H1 (cell line): Measurements from ENCODE around the gene LAMC1. TPM values are rescaled to one million over a fixed set of nuclear protein-coding genes. Genes with fewer than 3 reads are reported as not detected.

Experiments used
- CTCF ChIA-PET: fragments of 300-600 bp; sonication (Branson Sonifier 250); formaldehyde crosslinking; loops from one replicate; lab custom pipeline; 2021; ENCODE audit not compliant: partially characterized antibody; lab: Charles Lee
- POLR2A ChIA-PET: fragments of 300-600 bp; sonication (Branson Sonifier 250); formaldehyde crosslinking; loops from one replicate; lab custom pipeline; 2021; ENCODE audit warnings: inconsistent platforms; ENCODE audit not compliant: partially characterized antibody; lab: Charles Lee
- DNase-seq, 2 experiments: peaks; one replicate each; pipeline versions ENCODE4 v3.0.0 to v3.0.0-alpha.2; 2010 to 2022; ENCODE audit warnings: low spot score in 2 of 2, low read depth in 1 of 2, mixed read lengths in 1 of 2
- FAIRE-seq: peaks from 2 replicates; lab custom pipeline; 2011; peaks lifted over from hg19 to GRCh38; lab: Jason Lieb, UNC
- H2AFZ ChIP-seq: 2 replicates; pipeline ENCODE4 v1.8.1; 2012; ENCODE audit warnings: low read length, inconsistent platforms
- H2AK5ac ChIP-seq: 2 replicates; pipeline ENCODE4 v1.6.1; 2013; ENCODE audit warnings: low read depth, low read length
- H2BK120ac ChIP-seq: replicated peaks from 2 replicates; pipeline ENCODE3; 2013; ENCODE audit warnings: low read depth, low read length, inconsistent platforms
- H2BK12ac ChIP-seq: 2 replicates; pipeline ENCODE4 v1.6.1; 2013; ENCODE audit warnings: low read depth, low read length
- H2BK15ac ChIP-seq: 2 replicates; pipeline ENCODE4 v1.6.1; 2013; ENCODE audit warnings: low read length
- H2BK20ac ChIP-seq: 2 replicates; pipeline ENCODE4 v1.6.1; 2013; ENCODE audit warnings: low read length
- H2BK5ac ChIP-seq: 2 replicates; pipeline ENCODE4 v1.6.1; 2013; ENCODE audit warnings: low read depth, low read length
- H3K14ac ChIP-seq: 2 replicates; pipeline ENCODE4 v1.6.1; 2013; ENCODE audit warnings: inconsistent platforms; ENCODE audit not compliant: insufficient read length
- H3K18ac ChIP-seq: 2 replicates; pipeline ENCODE4 v1.6.1; 2013; ENCODE audit warnings: low read length; ENCODE audit errors: extremely low read depth
- H3K23ac ChIP-seq: 2 replicates; pipeline ENCODE4 v1.6.1; 2013; ENCODE audit warnings: inconsistent platforms; ENCODE audit not compliant: insufficient read length
- H3K23me2 ChIP-seq: 2 replicates; pipeline ENCODE4 v1.6.1; 2013; ENCODE audit warnings: low read depth, low read length
- H3K27ac ChIP-seq: 2 replicates; pipeline ENCODE4 v1.6.1; 2011; ENCODE audit warnings: low read depth, low read length, inconsistent platforms
- H3K27me3 ChIP-seq, 4 experiments: replicated peaks in 1 of 4; 1 replicate in 1 of 4; 2 replicates in 3 of 4; pipeline versions ENCODE4 v1.6.1 to v1.8.1; 2011 to 2013; ENCODE audit warnings: low read length in 3 of 4, mild to moderate bottlenecking in 3 of 4, inconsistent platforms in 2 of 4, mixed read lengths in 2 of 4, moderate library complexity in 1 of 4; ENCODE audit not compliant: control insufficient read depth in 3 of 4, insufficient read depth in 3 of 4; ENCODE audit errors: extremely low read depth in 1 of 4
- H3K36me3 ChIP-seq, 4 experiments: 2 replicates each; pipeline versions ENCODE4 v1.6.1 to v1.8.1; 2011 to 2013; ENCODE audit warnings: mild to moderate bottlenecking in 4 of 4, low read length in 3 of 4, moderate library complexity in 2 of 4, control low read depth in 1 of 4, inconsistent platforms in 1 of 4; ENCODE audit not compliant: insufficient read depth in 4 of 4, control insufficient read depth in 2 of 4
- H3K4ac ChIP-seq: replicated peaks from 2 replicates; pipeline ENCODE3; 2013; ENCODE audit warnings: low read length, low read depth, mixed read lengths, inconsistent platforms; ENCODE audit not compliant: insufficient read length
- H3K4me1 ChIP-seq, 4 experiments: replicated peaks in 1 of 4; 1 replicate in 1 of 4; 2 replicates in 3 of 4; pipeline versions ENCODE4 v1.6.1 to v1.8.1; 2011 to 2013; ENCODE audit warnings: low read length in 3 of 4, inconsistent platforms in 2 of 4, mixed read lengths in 1 of 4; ENCODE audit not compliant: insufficient read depth in 4 of 4, control insufficient read depth in 3 of 4
- H3K4me2 ChIP-seq, 2 experiments: 2 replicates each; pipeline versions ENCODE4 v1.6.1 to v1.8.1; 2011 to 2013; ENCODE audit warnings: low read depth in 2 of 2, low read length in 2 of 2, control low read depth in 1 of 2, inconsistent platforms in 1 of 2, mild to moderate bottlenecking in 1 of 2; ENCODE audit not compliant: insufficient read depth in 1 of 2
- H3K4me3 ChIP-seq, 4 experiments: fragments of 200-600, 300-600 bp in 1 of 4; sonication (generic), shearing (Covaris generic), sonication (Bioruptor Twin) in 1 of 4; 2 replicates each; pipeline versions ENCODE4 v1.5.1 to v1.8.1; 2011 to 2016; ENCODE audit warnings: low read length in 4 of 4, low read depth in 3 of 4, control low read depth in 2 of 4, inconsistent platforms in 2 of 4, mild to moderate bottlenecking in 2 of 4, mixed read lengths in 1 of 4, moderate library complexity in 1 of 4; ENCODE audit not compliant: insufficient read depth in 2 of 4; ENCODE audit errors: extremely low read depth in 1 of 4
- H3K56ac ChIP-seq: replicated peaks from 2 replicates; pipeline ENCODE3; 2013; ENCODE audit warnings: low read depth, mild to moderate bottlenecking, mixed read lengths, low read length, inconsistent platforms; ENCODE audit not compliant: insufficient read length
- H3K79me1 ChIP-seq: 2 replicates; pipeline ENCODE4 v1.6.1; 2013; ENCODE audit warnings: low read depth, low read length, control low read depth
- H3K79me2 ChIP-seq, 2 experiments: 2 replicates each; pipeline versions ENCODE4 v1.6.1 to v1.8.1; 2012 to 2013; ENCODE audit warnings: low read length in 2 of 2, mild to moderate bottlenecking in 2 of 2, inconsistent platforms in 1 of 2; ENCODE audit not compliant: insufficient read depth in 2 of 2, control insufficient read depth in 1 of 2
- H3K9ac ChIP-seq, 4 experiments: replicated peaks in 1 of 4; 1 replicate in 1 of 4; 2 replicates in 3 of 4; pipeline versions ENCODE4 v1.6.1 to v1.8.1; 2011 to 2013; ENCODE audit warnings: low read depth in 3 of 4, low read length in 3 of 4, control low read depth in 2 of 4, mild to moderate bottlenecking in 2 of 4, moderate library complexity in 2 of 4, inconsistent platforms in 1 of 4; ENCODE audit errors: extremely low read depth in 1 of 4
- H3K9me3 ChIP-seq, 2 experiments: 2 replicates each; pipeline versions ENCODE4 v1.6.1 to v1.8.1; 2012 to 2013; ENCODE audit warnings: mild to moderate bottlenecking in 2 of 2, moderate library complexity in 2 of 2, control low read depth in 1 of 2, inconsistent platforms in 1 of 2, low read depth in 1 of 2, low read length in 1 of 2, mixed read lengths in 1 of 2; ENCODE audit not compliant: insufficient read depth in 2 of 2
- H4K20me1 ChIP-seq, 2 experiments: replicated peaks in 1 of 2; 2 replicates each; pipeline versions ENCODE3 to v1.8.1; 2011 to 2013; ENCODE audit warnings: inconsistent platforms in 2 of 2, low read length in 2 of 2, mild to moderate bottlenecking in 1 of 2; ENCODE audit not compliant: insufficient read depth in 2 of 2, control insufficient read depth in 1 of 2
- H4K5ac ChIP-seq: 2 replicates; pipeline ENCODE4 v1.6.1; 2013; ENCODE audit warnings: low read length, low read depth, mixed read lengths, inconsistent platforms; ENCODE audit not compliant: insufficient read length
- H4K8ac ChIP-seq: 2 replicates; pipeline ENCODE4 v1.8.0; 2013; ENCODE audit warnings: mild to moderate bottlenecking, moderate library complexity, low read length, inconsistent platforms; ENCODE audit not compliant: insufficient read depth; ENCODE audit errors: extremely low read depth
- H4K91ac ChIP-seq: replicated peaks from 2 replicates; pipeline ENCODE3; 2013; ENCODE audit warnings: low read length, mixed read lengths, inconsistent platforms; ENCODE audit not compliant: insufficient read length
- ATF3 ChIP-seq: IDR thresholded peaks from 2 replicates; pipeline ENCODE4 v1.6.1; 2011; ENCODE audit warnings: low read depth, mild to moderate bottlenecking, low read length; ENCODE audit not compliant: insufficient read depth
- CBX5 ChIP-seq: fragments of 300-800, 300-1000 bp; sonication (generic); IDR thresholded peaks from 2 replicates; pipeline ENCODE4 v1.7.1; 2016; ENCODE audit warnings: antibody characterized with exemption, low read length, low read depth
- HDAC6 ChIP-seq: IDR thresholded peaks from one replicate; pipeline ENCODE4 v1.7.1; 2012; ENCODE audit warnings: low read depth, mild to moderate bottlenecking, inconsistent platforms, low read length, moderate library complexity
- NANOG ChIP-seq: IDR thresholded peaks from 2 replicates; pipeline ENCODE4 v1.6.1; 2011; ENCODE audit warnings: low read length, low read depth, mild to moderate bottlenecking, inconsistent platforms; ENCODE audit not compliant: insufficient read depth, poor library complexity, severe bottlenecking
- NRF1 ChIP-seq: IDR thresholded peaks from 2 replicates; pipeline ENCODE4 v1.6.1; 2011; ENCODE audit warnings: mild to moderate bottlenecking, low read depth, low read length, improper control_type of control experiment
- RBBP5 ChIP-seq: IDR thresholded peaks from 2 replicates; pipeline ENCODE4 v1.7.1; 2012; ENCODE audit warnings: low read depth, mild to moderate bottlenecking, inconsistent platforms, low read length, moderate library complexity, borderline replicate concordance
- polyA plus RNA-seq, 7 experiments: library from polyadenylated mRNA; depleted of rRNA in 3 of 7; stranded (reverse) in 5 of 7; unstranded in 2 of 7; fragments of >200 nt in 5 of 7; fragments of 200-250 nt in 2 of 7; gene quantifications; 1 replicate in 5 of 7; 2 replicates in 1 of 7; 4 replicates in 1 of 7; pipeline versions ENCODE4 v1.2.1 to v1.2.3, GENCODE V29; 2011 to 2013; ENCODE audit warnings: missing spikeins in 2 of 7, mixed read lengths in 2 of 7
- total RNA-seq: library from RNA; stranded (reverse); fragmentation: NEBNext Ultra II Directional; extraction: Animal tissue kit (Norgen Biotek cat#: 25700); gene quantifications from 2 replicates; pipeline ENCODE4 v1.2.1, GENCODE V29; 2021

Gene LAMC1
- total and polyA plus RNA-seq, 2 of the 8 experiments (the other 6 are each of a cell fraction or from before 2014, with no cell fraction given) = 47.6 to 90.3 TPM

- DNase-seq = no peak
- H3K36me3 ChIP-seq = no peaks in the 10 kb centered on the region
- H2BK5ac ChIP-seq = no peak overlapping the region
- H2BK12ac ChIP-seq = no peak overlapping the region
- no peaks in the 10 kb centered on the region for H3K9me3 ChIP-seq
- no peaks in the 10 kb centered on the region for H3K23me2 ChIP-seq
- no peaks in the 10 kb centered on the region for H4K20me1 ChIP-seq
- H3K4me2 ChIP-seq = no peak overlapping the region
- no peak for TF ChIP-seq NANOG
- TF ChIP-seq HDAC6 = no peak
- no peak for TF ChIP-seq CBX5
- TF ChIP-seq RBBP5 = no peak
- TF ChIP-seq NRF1 = no peak
- TF ChIP-seq ATF3 = no peak
- TF ChIP-seq, all 59 proteins: peak for 0
- Histone ChIP-seq H3K4ac (no peak overlapping the region), H3K23ac (no peak overlapping the region), H3K4me3 (no peak overlapping the region), H3K18ac (no peak overlapping the region), H2BK20ac (no peak overlapping the region), H3K4me1 (no peaks in the 10 kb centered on the region), H2BK15ac (no peak overlapping the region), H3K27me3 (no peaks in the 10 kb centered on the region), H2AFZ (no peak overlapping the region), H3K27ac (no peak overlapping the region), H3K79me1 (no peaks in the 10 kb centered on the region), H4K5ac (no peak overlapping the region), H3K9ac (no peak overlapping the region), H4K8ac (no peak overlapping the region), H2AK5ac (no peak overlapping the region), H2BK120ac (no peak overlapping the region), H3K56ac (no peak overlapping the region), H3K14ac (no peak overlapping the region), H3K79me2 (no peaks in the 10 kb centered on the region), H4K91ac (no peak overlapping the region)
- ChIA-PET CTCF (interaction anchor here (1.0 to 1.7 kb wide), 3 partner anchors 11 to 221 kb away, joined by 3 to 5 read pairs (median 5); no protein-coding TSS in a partner anchor), POLR2A (no interaction called here)
- FAIRE-seq = no peak
Observed at GRCh38 chr1:182998482-182998881, 24.7 kb upstream of the LAMC1 start.
